Mammary epithelial cell (primary cell): ENCODE results near the gene YWHAQ.

Experiments
- EZH2 ChIP-seq: IDR thresholded peaks from 2 replicates; pipeline ENCODE4 v1.6.1; 2012; ENCODE audit warnings: low read length, inconsistent platforms, borderline replicate concordance
- TF ChIP-seq, protein P1 (sequence below), 2 donors: IDR thresholded peaks in 1 of 2; conservative IDR thresholded peaks in 1 of 2; 2 replicates each; pipeline ENCODE4 v1.5.1; 2011 to 2012; ENCODE audit warnings: inconsistent platforms in 2 of 2, low read length in 2 of 2, mild to moderate bottlenecking in 2 of 2, control low read depth in 1 of 2, low read depth in 1 of 2; ENCODE audit not compliant: insufficient read depth in 1 of 2; ENCODE audit errors: extremely low read depth in 1 of 2

GRCh38 chr2:9627310-9627709 lies 3.5 kb downstream of the YWHAQ start:
- TF ChIP-seq, protein P1, sequence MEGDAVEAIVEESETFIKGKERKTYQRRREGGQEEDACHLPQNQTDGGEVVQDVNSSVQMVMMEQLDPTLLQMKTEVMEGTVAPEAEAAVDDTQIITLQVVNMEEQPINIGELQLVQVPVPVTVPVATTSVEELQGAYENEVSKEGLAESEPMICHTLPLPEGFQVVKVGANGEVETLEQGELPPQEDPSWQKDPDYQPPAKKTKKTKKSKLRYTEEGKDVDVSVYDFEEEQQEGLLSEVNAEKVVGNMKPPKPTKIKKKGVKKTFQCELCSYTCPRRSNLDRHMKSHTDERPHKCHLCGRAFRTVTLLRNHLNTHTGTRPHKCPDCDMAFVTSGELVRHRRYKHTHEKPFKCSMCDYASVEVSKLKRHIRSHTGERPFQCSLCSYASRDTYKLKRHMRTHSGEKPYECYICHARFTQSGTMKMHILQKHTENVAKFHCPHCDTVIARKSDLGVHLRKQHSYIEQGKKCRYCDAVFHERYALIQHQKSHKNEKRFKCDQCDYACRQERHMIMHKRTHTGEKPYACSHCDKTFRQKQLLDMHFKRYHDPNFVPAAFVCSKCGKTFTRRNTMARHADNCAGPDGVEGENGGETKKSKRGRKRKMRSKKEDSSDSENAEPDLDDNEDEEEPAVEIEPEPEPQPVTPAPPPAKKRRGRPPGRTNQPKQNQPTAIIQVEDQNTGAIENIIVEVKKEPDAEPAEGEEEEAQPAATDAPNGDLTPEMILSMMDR (conservative IDR thresholded peaks at IDR 0.05 in 1 of 2, IDR thresholded peaks at IDR 0.05 in 1 of 2; ENCODE audit: extremely low read depth in 1 of 2, insufficient read depth in 1 of 2, low read depth in 1 of 2, low read length in 2 of 2) = no peak
- no peak for TF ChIP-seq EZH2
